DOHH2 (cell line): ENCODE results near the gene ABHD10.

Experiments
- EZH2phosphoT487 ChIP-seq: fragments of 200-600 bp; sonication (generic); IDR thresholded peaks from 2 replicates; pipeline ENCODE4 v1.6.1; 2017; ENCODE audit warnings: borderline replicate concordance, mild to moderate bottlenecking, antibody characterized with exemption, low read length, moderate library complexity, mixed read lengths
- TF ChIP-seq, protein P1 (sequence below): fragments of 200-600 bp; sonication (generic); IDR thresholded peaks from one replicate; pipeline ENCODE4 v1.5.1; 2014; ENCODE audit warnings: antibody characterized with exemption, mild to moderate bottlenecking, low read depth, low read length; ENCODE audit not compliant: poor library complexity, severe bottlenecking

DNA sequence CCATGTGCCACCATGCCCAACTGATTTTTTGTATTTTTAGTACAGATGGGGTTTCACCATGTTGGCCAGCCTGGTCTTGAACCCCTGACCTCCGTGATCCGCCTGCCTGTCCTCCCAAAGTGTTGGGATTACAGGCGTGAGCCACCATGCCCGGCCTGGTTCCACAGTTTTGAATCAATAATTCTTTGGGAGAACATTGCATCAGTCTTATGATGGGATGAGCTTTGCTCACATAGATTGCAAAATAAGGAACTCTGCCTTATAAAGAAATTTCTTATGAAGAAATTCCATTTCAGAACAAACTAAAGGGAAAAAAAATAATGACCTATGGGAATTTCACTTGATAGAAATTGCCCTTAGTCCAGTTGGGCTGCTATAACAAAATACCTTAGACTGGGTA, 39.9 kb downstream of the ABHD10 start:
- TF ChIP-seq, protein P1, sequence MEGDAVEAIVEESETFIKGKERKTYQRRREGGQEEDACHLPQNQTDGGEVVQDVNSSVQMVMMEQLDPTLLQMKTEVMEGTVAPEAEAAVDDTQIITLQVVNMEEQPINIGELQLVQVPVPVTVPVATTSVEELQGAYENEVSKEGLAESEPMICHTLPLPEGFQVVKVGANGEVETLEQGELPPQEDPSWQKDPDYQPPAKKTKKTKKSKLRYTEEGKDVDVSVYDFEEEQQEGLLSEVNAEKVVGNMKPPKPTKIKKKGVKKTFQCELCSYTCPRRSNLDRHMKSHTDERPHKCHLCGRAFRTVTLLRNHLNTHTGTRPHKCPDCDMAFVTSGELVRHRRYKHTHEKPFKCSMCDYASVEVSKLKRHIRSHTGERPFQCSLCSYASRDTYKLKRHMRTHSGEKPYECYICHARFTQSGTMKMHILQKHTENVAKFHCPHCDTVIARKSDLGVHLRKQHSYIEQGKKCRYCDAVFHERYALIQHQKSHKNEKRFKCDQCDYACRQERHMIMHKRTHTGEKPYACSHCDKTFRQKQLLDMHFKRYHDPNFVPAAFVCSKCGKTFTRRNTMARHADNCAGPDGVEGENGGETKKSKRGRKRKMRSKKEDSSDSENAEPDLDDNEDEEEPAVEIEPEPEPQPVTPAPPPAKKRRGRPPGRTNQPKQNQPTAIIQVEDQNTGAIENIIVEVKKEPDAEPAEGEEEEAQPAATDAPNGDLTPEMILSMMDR: no peak
- no peak for TF ChIP-seq EZH2phosphoT487
